ENCODE data around the gene GUCY1A1. TPM values are rescaled to one million over a fixed set of nuclear protein-coding genes. Genes with fewer than 3 reads are reported as not detected.

Gene GUCY1A1
- total RNA-seq (ENCODE audit: low replicate concordance) = 1.5 and 2.5 TPM in 2 replicates

GRCh38 chr4:155666344-155667221, at the start of gene GUCY1A1:
GUCY1A1 (plus strand) TSS chr4:155666848; CDS start chr4:155696868, 30,020 bp downstream.
- Histone ChIP-seq H3K27me3 (peaks cover 97% of the 10 kb centered on the region), H3K9me3 (ENCODE audit: low read depth) (no peaks in the 10 kb centered on the region), H4K20me1 (ENCODE audit: low read depth) (no peaks in the 10 kb centered on the region), H3K27ac (no peak within 1 kb of the TSS), H3K4me2 (peak within 1 kb of the TSS; percentile 99), H3F3A (ENCODE audit: low read depth) (peaks cover 12% of the 10 kb centered on the region), H3K4me1 (peaks cover 5% of the 10 kb centered on the region), H3K9ac (no peak within 1 kb of the TSS), H3K79me2 (ENCODE audit: low read depth) (no peaks in the 10 kb centered on the region), H2AFZ (replicated peaks) (peak within 1 kb of the TSS; percentile 100), H3K4me3 (peak within 1 kb of the TSS; percentile 72), H3K36me3 (no peaks in the 10 kb centered on the region)
- Mint-ChIP-seq H3K4me3 (peak within 1 kb of the TSS; percentile 96), H3K4me1 (peaks cover 10% of the 10 kb centered on the region), H3K9me3 (no peaks in the 10 kb centered on the region), H3K27ac (peak within 1 kb of the TSS; percentile 76), H3K36me3 (no peaks in the 10 kb centered on the region), H3K27me3 (ENCODE audit: insufficient read depth, low read depth) (no peaks in the 10 kb centered on the region)
- TF ChIP-seq EZH2phosphoT487 (IDR thresholded peaks at IDR 0.05) (no peak), CTCF (IDR thresholded peaks at IDR 0.05) (no peak), EZH2 (IDR thresholded peaks at IDR 0.05) (no peak)
- DNase-seq (ENCODE audit: low spot score) = peak; percentile 77

- Histone ChIP-seq H3K9me3 (ENCODE audit: low read depth) (no peaks in the 10 kb centered on the region), H3K27ac (no peak overlapping the region), H3F3A (ENCODE audit: low read depth) (no peaks in the 10 kb centered on the region), H3K4me2 (no peak overlapping the region), H3K36me3 (no peaks in the 10 kb centered on the region), H3K27me3 (no peaks in the 10 kb centered on the region), H3K9ac (no peak overlapping the region), H3K4me1 (no peaks in the 10 kb centered on the region), H4K20me1 (ENCODE audit: low read depth) (no peaks in the 10 kb centered on the region), H3K79me2 (ENCODE audit: low read depth) (no peaks in the 10 kb centered on the region), H3K4me3 (no peak overlapping the region), H2AFZ (replicated peaks) (no peak overlapping the region)
- no peak for DNase-seq (ENCODE audit: low spot score)
- H3K36me3 Mint-ChIP-seq = no peaks in the 10 kb centered on the region
- H3K4me3 Mint-ChIP-seq = no peak overlapping the region
- H3K27me3 Mint-ChIP-seq (ENCODE audit: insufficient read depth, low read depth) = no peaks in the 10 kb centered on the region
- TF ChIP-seq CTCF (IDR thresholded peaks at IDR 0.05) (no peak), EZH2phosphoT487 (IDR thresholded peaks at IDR 0.05) (no peak), EZH2 (IDR thresholded peaks at IDR 0.05) (no peak)
- H3K27ac Mint-ChIP-seq = no peak overlapping the region
- no peaks in the 10 kb centered on the region for H3K9me3 Mint-ChIP-seq
- no peaks in the 10 kb centered on the region for H3K4me1 Mint-ChIP-seq
Observed at GRCh38 chr4:155617296-155617695, 49.4 kb upstream of the GUCY1A1 start.

- no peaks in the 10 kb centered on the region for H3K4me1 Mint-ChIP-seq
- Histone ChIP-seq H3K4me2 (no peak overlapping the region), H3K27me3 (no peaks in the 10 kb centered on the region), H3K36me3 (no peaks in the 10 kb centered on the region), H3K27ac (no peak overlapping the region), H2AFZ (replicated peaks) (no peak overlapping the region), H3K79me2 (ENCODE audit: low read depth) (no peaks in the 10 kb centered on the region), H3K4me1 (no peaks in the 10 kb centered on the region), H4K20me1 (ENCODE audit: low read depth) (no peaks in the 10 kb centered on the region), H3K9ac (no peak overlapping the region), H3K9me3 (ENCODE audit: low read depth) (no peaks in the 10 kb centered on the region), H3F3A (ENCODE audit: low read depth) (no peaks in the 10 kb centered on the region), H3K4me3 (no peak overlapping the region)
- DNase-seq (ENCODE audit: low spot score) = no peak
- no peak overlapping the region for H3K27ac Mint-ChIP-seq
- H3K4me3 Mint-ChIP-seq = no peak overlapping the region
- H3K9me3 Mint-ChIP-seq = no peaks in the 10 kb centered on the region
- TF ChIP-seq EZH2 (IDR thresholded peaks at IDR 0.05) (no peak), EZH2phosphoT487 (IDR thresholded peaks at IDR 0.05) (no peak), CTCF (IDR thresholded peaks at IDR 0.05) (no peak)
- no peaks in the 10 kb centered on the region for H3K27me3 Mint-ChIP-seq (ENCODE audit: insufficient read depth, low read depth)
- H3K36me3 Mint-ChIP-seq = no peaks in the 10 kb centered on the region
Observed at GRCh38 chr4:155618183-155618838, 48.3 kb upstream of the GUCY1A1 start.
